Stimulated activated CD4-positive, alpha-beta T cell treated with anti-CD3 and anti-CD28 coated beads, Interleukin-2, amount 100 ng/mL, for 4 hours (primary cell): ENCODE data around the gene SLC6A14.

Experiments used
- DNase-seq: peaks from one replicate; pipeline ENCODE4 v3.0.0-alpha.2; 2020; ENCODE audit warnings: low read depth

Gene SLC6A14

DNA sequence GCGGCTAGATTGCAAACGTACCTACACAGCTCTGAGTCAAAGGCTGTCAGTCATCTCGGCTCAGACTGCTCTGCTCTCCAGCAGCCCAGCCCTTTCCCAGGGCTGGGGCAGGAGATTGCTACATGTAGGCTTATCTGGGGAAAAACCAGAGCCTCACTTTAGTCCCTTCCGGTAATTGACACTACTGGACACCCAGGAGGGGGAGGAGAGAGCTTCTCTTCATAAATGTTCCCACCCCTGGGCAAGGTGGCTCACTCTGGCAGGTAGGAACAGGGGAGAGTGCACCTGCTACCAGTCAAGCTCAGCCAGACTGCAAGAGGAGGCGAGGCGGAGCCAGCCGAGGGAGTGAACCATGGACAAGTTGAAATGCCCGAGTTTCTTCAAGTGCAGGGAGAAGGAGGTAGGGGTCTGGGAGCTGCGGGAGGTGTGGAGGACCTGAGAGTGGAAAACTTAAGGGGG lies at the start of gene SLC6A14:
Gene SLC6A14 (plus strand): TSS at position 249 of the 459 bp plus-strand sequence. CDS start 104 bp downstream, at position 353.
- no peak for DNase-seq

GRCh38 chrX:116395752-116396151 lies 40.7 kb upstream of the SLC6A14 start:
- no peak for DNase-seq

DNA sequence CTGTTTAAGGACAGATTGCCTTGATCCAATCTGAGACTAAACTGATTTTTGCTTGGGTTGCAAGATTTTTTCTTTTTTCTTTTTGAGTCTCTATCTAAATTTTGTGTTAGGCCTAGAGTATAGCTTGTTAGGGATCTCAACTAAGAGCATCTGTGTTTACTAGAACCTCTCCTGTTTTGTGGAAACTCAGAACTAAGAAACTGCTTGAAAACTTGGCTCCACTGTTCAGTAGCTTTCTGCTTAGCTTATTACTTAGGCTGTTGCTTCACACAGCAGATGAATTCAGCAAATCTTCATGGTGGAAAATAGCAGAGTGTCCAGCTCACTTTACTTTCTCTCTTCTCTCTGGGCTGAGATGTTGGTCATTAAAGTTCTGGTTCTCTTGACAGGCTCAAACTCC lies 36.7 kb upstream of the SLC6A14 start:
- DNase-seq, result no peak

DNA sequence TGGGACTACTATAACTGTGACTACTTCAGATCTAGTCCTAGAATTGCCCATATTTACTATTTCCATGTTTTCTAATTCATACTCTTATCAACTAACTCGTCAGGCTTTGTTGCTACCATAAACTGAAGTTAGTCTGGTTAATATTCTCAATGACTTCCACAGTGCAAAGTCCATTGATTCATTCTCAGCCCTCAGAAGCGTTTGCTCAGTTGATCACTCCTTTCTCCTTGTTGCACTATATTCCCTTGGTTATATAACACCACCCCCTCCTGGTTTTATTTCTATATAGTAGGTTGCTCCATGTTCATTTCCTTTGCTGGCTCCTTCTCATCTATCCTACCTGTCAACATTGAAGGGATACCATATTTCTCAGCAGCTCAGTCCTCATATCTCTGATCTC lies 27.2 kb upstream of the SLC6A14 start:
- DNase-seq, result no peak

- DNase-seq, result no peak
These were observed 23.1 kb upstream of the SLC6A14 start for GRCh38 chrX:116413273-116413672.

GRCh38 chrX:116417214-116417613 lies 19.2 kb upstream of the SLC6A14 start:
- DNase-seq, result no peak

DNA sequence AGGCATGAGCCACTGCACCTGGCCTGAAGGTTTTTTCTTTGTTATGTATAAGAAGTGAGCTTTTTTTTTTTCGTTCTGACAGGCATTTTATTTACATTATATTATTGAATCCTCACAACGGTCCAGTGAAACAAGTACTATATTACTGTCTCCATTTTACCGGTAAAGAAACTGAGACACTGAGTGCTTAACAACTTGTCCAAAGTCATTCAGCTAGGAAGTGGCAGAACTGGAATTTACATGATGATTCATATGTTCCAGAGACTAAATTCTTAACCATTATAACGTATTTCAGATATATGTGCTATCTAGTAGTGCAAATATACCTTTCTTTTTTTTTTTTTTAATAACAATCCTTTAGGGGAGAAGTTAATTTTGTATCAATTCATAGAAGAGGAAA lies 18.4 kb upstream of the SLC6A14 start:
- DNase-seq, result no peak

DNA sequence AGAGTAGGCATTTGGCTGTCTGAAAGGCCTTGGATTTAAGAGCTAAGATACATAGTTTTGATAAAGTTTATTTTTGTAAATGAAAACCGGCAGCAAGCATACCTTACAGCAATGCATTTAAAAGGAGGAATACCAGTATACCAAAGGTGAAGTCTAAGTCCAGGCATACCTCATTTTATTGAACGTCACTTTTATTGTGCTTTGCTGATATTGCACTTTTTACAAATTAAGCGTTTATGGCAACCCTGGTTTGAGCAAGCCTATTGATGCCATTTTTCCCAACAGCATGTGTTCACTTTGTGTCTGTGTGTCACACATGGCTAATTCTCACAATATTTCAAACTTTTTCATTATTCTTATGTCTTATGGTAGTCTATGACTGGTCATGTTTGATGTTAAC lies 8.4 kb upstream of the SLC6A14 start:
- no peak for DNase-seq

GRCh38 chrX:116435597-116435996 lies 809 bp upstream of the SLC6A14 start:
- no peak for DNase-seq

- DNase-seq, result no peak
These were observed 12.8 kb downstream of the SLC6A14 start for GRCh38 chrX:116449156-116449555.

DNA sequence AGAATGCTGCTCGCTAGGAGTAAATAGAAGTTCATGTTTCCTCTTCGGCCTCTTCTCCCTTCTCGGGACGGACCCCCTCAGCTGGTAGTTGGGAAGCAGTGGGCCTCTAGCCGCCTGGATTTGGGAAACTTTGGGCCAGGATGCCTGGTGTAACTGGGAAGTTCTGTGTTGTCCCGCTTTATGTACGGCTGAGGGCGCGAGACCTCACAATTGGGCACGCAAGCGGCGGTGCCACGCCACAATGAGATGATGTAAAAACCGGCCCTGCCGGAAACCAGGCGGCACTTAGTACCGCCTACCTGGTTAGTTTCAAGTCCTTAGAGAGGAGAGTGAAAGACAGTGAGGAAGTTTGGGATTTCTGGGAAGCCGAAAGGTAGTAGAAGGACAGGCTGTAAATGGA lies 26.4 kb downstream of the SLC6A14 start, which contains the start of gene CT83:
Gene CT83 (minus strand): TSS at position 155 of the 400 bp plus-strand sequence. CDS start 120 bp downstream, at position 35.
- no peak for DNase-seq

- no peak for DNase-seq
These were observed 43.7 kb downstream of the SLC6A14 start for GRCh38 chrX:116480059-116480458.

DNA sequence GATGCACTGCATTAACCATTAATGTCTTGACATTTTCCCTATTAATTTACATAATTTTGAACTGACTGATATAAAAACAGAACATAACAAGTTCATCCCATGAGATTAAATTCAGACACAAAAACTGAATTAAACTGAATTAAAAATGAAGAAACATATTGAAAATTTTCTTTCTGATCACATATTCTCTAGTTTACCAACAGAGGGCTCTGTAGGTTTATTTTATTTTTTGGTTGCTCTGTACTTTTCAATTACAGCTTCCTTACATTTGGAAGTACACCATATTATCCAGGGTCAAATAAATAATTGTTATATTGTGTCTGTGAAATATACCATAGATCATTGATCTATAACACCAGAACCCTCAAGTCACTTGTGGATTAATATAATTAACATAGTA lies 53.7 kb downstream of the SLC6A14 start:
- DNase-seq, result no peak

GRCh38 chrX:116493271-116493670 lies 56.9 kb downstream of the SLC6A14 start:
- DNase-seq, result no peak

DNA sequence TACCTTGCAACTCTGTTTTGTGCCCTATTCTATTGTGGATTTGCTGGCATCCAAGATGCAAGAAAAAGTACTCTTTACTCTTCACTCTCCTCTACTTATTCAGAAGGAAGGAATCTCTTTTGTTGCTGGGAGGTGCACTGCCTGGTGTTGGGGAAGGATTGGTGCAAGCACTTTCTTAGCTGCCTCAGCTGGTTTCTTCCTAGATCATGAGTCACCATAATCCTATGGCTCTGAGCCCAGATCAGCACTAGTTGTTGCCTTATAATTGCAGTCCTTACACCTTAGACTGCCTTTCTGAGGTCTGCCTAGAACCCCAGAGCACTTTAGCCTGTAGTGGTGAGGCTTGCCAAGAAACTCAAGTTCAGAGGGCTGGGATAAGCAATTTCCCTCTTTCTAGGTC lies 63.4 kb downstream of the SLC6A14 start:
- no peak for DNase-seq
